SK-N-MC (cell line): ENCODE results near the gene PDCD4.

Experiments
- EZH2 ChIP-seq: fragments of 200-600 bp; sonication (generic); IDR thresholded peaks from one replicate; pipeline ENCODE4 v1.6.1; 2017; ENCODE audit warnings: antibody characterized with exemption
- POLR2AphosphoS5 ChIP-seq: IDR thresholded peaks from 2 replicates; pipeline ENCODE4 v1.6.1; 2012; ENCODE audit warnings: mild to moderate bottlenecking, low read depth, low read length, borderline replicate concordance

DNA sequence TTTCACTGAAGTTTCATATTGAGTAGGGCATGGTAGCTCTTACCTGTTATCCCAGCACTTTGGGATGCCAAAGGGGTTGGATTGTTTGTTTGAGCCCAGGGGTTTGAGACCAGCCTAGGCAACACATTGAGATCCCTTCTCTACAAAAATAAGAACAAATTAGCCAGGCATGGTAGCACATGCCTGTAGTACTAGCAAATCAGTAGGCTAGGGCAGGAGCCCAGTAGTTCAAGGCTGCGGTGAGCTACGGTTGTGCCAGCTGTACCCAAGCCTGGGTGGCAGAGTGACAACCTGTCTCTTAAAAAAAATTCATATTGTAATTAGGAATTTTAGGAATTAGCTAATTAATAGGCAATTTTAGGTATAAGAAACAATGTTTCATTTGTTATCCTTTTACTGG lies 29.3 kb downstream of the PDCD4 start:
- TF ChIP-seq POLR2AphosphoS5, result no peak
- TF ChIP-seq EZH2, result no peak
